Neural crest cell (in vitro differentiated cells): ENCODE measurements around the gene NIPBL. TPM values are rescaled to one million over a fixed set of nuclear protein-coding genes. Genes with fewer than 3 reads are reported as not detected.

Experiments
- DNase-seq: peaks from one replicate; pipeline ENCODE4 v3.0.0; 2021; ENCODE audit warnings: low read depth, mixed read lengths, low spot score
- H3K27ac Mint-ChIP-seq: one replicate; pipeline ENCODE4 v1.8.0; 2021; ENCODE audit warnings: mild to moderate bottlenecking, mixed read lengths; ENCODE audit not compliant: unreplicated experiment
- H3K27me3 Mint-ChIP-seq: 2 replicates; pipeline ENCODE4 v1.8.0; 2021; ENCODE audit warnings: low read depth, mild to moderate bottlenecking, mixed read lengths
- H3K36me3 Mint-ChIP-seq: 2 replicates; pipeline ENCODE4 v1.8.0; 2021; ENCODE audit warnings: low read depth, mild to moderate bottlenecking, mixed read lengths
- H3K4me1 Mint-ChIP-seq: 2 replicates; pipeline ENCODE4 v1.8.0; 2021; ENCODE audit warnings: mixed read lengths
- H3K4me3 Mint-ChIP-seq: one replicate; pipeline ENCODE4 v1.8.0; 2021; ENCODE audit warnings: mild to moderate bottlenecking, mixed read lengths
- H3K9me3 Mint-ChIP-seq: 2 replicates; pipeline ENCODE4 v1.8.0; 2021; ENCODE audit warnings: mixed read lengths
- CTCF ChIP-seq: fragments of 200-600 bp; sonication (generic); conservative IDR thresholded peaks from 2 replicates; pipeline ENCODE4 v1.5.0; 2021; ENCODE audit warnings: antibody characterized with exemption, mild to moderate bottlenecking
- total RNA-seq: library from RNA; stranded (reverse); gene quantifications from 2 replicates; pipeline ENCODE4 v1.2.1, GENCODE V29; 2021

NIPBL gene
- total RNA-seq, 1 donor from 2014 or later, result 66.3 TPM

GRCh38 chr5:36944024-36944423 lies 67.5 kb downstream of the NIPBL start:
- no peak for DNase-seq
- Mint-ChIP-seq H3K27ac (peak overlapping the region; percentile 43), H3K4me3 (no peak overlapping the region), H3K36me3 (no peaks in the 10 kb centered on the region), H3K27me3 (no peaks in the 10 kb centered on the region), H3K4me1 (peaks cover 17% of the 10 kb centered on the region), H3K9me3 (no peaks in the 10 kb centered on the region)
- TF ChIP-seq CTCF, result no peak

DNA sequence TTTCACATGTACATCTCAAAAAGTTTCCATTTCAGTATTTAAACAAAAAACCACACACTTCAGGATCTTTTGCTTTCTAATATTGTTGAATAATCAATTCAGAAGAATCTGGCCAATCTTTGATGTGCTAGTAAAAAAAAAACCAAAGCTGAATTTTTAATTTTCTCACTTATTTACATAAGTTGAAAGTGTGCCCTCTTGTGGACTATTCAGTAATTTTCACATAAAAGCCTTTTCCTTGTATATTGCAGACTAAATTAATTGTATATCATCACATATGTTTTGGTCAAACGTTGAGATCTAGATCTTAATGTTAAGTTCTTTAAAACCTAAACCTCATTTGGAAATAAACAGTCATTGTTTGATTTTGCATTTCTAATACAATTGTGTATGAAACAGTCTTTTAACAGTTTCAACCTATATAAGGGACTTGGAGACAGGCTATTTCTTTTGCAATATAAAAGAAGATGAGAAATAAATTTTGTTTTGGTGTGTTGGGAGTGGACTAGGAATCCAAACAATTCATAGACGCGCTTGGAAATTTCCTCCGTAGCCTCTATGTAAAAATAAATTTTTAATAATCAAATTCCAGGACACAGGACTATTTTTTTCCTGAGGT lies 68.1 kb downstream of the NIPBL start:
- H3K4me1 Mint-ChIP-seq, result peaks cover 17% of the 10 kb centered on the region
- H3K9me3 Mint-ChIP-seq, result no peaks in the 10 kb centered on the region
- DNase-seq, result no peak
- no peaks in the 10 kb centered on the region for H3K36me3 Mint-ChIP-seq
- H3K27me3 Mint-ChIP-seq, result no peaks in the 10 kb centered on the region
- H3K27ac Mint-ChIP-seq, result no peak overlapping the region
- peak; percentile 79 for TF ChIP-seq CTCF
- H3K4me3 Mint-ChIP-seq, result no peak overlapping the region

GRCh38 chr5:36945687-36946086 lies 69.1 kb downstream of the NIPBL start:
- Mint-ChIP-seq H3K36me3 (no peaks in the 10 kb centered on the region), H3K9me3 (no peaks in the 10 kb centered on the region), H3K4me3 (no peak overlapping the region), H3K4me1 (peaks cover 17% of the 10 kb centered on the region), H3K27ac (no peak overlapping the region), H3K27me3 (no peaks in the 10 kb centered on the region)
- no peak for DNase-seq
- no peak for TF ChIP-seq CTCF

DNA sequence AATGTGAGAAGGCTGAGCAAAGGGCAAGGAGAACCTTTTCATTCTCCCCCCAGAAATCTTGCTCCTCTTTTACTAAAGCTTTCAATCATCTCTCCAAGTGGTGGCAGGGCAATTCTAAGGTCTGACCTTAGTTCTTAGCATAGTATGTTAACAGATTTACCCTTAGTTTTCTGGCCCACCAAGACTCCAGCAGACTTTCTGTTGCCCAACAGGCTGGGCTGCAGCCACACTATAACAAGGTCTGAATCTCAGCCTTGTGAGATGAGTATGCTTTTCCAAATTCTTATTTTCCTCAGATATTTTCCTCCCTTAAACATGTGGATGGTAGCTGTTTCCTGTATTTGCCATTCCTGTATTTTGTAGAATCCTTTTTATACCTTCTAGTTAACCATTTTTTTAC lies 69.5 kb downstream of the NIPBL start:
- TF ChIP-seq CTCF, result no peak
- no peak for DNase-seq
- Mint-ChIP-seq H3K9me3 (no peaks in the 10 kb centered on the region), H3K4me1 (peaks cover 17% of the 10 kb centered on the region), H3K4me3 (no peak overlapping the region), H3K27me3 (no peaks in the 10 kb centered on the region), H3K27ac (no peak overlapping the region), H3K36me3 (no peaks in the 10 kb centered on the region)

DNA sequence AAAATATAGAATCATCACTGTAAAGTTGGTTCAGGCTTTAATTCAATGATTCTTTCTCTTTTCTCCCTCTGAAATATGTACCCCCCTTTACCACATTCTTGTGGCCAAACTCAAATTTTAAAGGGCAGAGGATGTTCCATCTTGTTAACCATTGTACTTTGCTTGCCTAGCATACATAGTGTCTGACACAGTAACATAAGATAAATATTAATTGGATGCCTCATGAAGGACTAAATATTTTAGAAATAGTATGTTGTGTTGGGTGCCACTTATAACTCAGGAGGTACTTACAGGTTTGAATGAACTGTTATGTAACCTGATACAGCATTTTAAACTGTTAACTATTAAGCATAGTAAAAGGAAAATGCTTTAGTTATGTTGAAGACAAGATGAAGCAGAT lies 71.5 kb downstream of the NIPBL start:
- no peak for TF ChIP-seq CTCF
- H3K4me3 Mint-ChIP-seq, result no peak overlapping the region
- no peak for DNase-seq
- H3K27me3 Mint-ChIP-seq, result no peaks in the 10 kb centered on the region
- no peaks in the 10 kb centered on the region for H3K9me3 Mint-ChIP-seq
- H3K4me1 Mint-ChIP-seq, result peaks cover 17% of the 10 kb centered on the region
- H3K27ac Mint-ChIP-seq, result no peak overlapping the region
- no peaks in the 10 kb centered on the region for H3K36me3 Mint-ChIP-seq
